ENCODE measurements around the gene SMIM22. TPM values are rescaled to one million over a fixed set of nuclear protein-coding genes. Genes with fewer than 3 reads are reported as not detected.

SMIM22 gene
- total and polyA plus RNA-seq, 4 donors: 0.49 to 1.2 (median 0.72) TPM; not detected in 1

DNA sequence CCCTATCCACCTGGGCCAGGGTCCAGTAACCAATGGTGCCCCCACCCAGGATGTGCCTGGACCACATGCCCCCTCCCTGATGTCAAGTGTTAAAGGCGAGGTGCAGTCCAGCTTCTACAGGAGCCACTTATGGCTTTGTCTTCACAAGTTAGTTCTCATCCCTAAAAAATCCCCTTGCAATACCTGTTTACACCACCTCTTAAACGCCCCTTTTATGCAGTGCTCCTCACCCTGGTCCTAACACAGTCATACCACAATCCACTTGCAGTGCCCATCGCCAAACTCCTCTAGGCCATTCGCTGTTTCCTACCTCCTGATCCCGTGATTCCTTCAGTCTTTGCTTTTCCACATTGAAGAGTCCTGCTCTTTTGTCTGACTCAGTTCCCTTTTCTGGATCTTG is 44.8 kb downstream of the SMIM22 start:
- Histone ChIP-seq H3K4me3 (ENCODE audit: low read depth in 1 of 3, low read length in 3 of 3) (no peak overlapping the region), H3K27ac (ENCODE audit: low read depth in 1 of 2, low read length in 2 of 2) (no peak overlapping the region), H3K36me3 (ENCODE audit: control insufficient read depth in 4 of 4, insufficient read depth in 3 of 4, low read depth in 1 of 4, low read length in 3 of 4) (peaks cover 11 to 63% (median 39%) of the 10 kb centered on the region in 4 donors), H3K27me3 (ENCODE audit: control insufficient read depth in 4 of 4, insufficient read depth in 4 of 4, low read length in 3 of 4) (no peaks in the 10 kb centered on the region), H3K9ac (ENCODE audit: low read depth in 1 of 2, low read length in 2 of 2) (no peak overlapping the region), H3K4me1 (ENCODE audit: control insufficient read depth in 4 of 4, insufficient read depth in 4 of 4, low read length in 3 of 4) (no peaks in the 10 kb centered on the region), H3K9me3 (ENCODE audit: control insufficient read depth in 4 of 4, low read length in 3 of 4) (no peaks in the 10 kb centered on the region)
- 96% methylated on average over 5 of the region's 5 CpGs for WGBS
- DNase-seq (ENCODE audit: low spot score): no peak
- TF ChIP-seq HNF4G (IDR thresholded peaks at IDR 0.05) (no peak), ZBTB33 (IDR thresholded peaks at IDR 0.05) (no peak), REST (IDR thresholded peaks at IDR 0.05) (no peak), HNF4A (conservative IDR thresholded peaks at IDR 0.05) (no peak), FOXA1 (IDR thresholded peaks at IDR 0.05) (no peak), NR2F2 (IDR thresholded peaks at IDR 0.05) (no peak), TAF1 (conservative IDR thresholded peaks at IDR 0.05) (no peak), JUND (IDR thresholded peaks at IDR 0.05) (no peak), FOXA2 (IDR thresholded peaks at IDR 0.05) (no peak), SP1 (IDR thresholded peaks at IDR 0.05) (no peak), CTCF (IDR thresholded peaks at IDR 0.05; ENCODE audit: low read depth, low read length, missing input control) (no peak)

DNA sequence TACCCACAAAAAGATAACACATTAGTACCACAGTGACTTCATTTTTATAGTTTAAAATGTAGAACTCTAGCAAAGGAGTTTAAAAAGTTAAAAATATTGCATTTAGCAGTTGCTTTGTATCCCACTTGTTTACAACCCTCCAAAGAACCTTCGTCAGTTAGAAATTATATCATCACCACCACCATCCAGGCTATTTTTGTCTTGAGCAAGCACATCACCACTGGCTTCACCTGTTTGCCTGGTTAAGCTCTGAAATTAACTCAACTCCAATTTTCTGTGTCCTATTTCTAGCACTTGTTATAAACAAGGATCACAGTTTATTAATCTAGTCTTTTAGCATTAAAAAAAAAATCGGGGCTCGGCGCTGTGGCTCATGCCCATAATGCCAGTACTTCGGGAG is 45.8 kb downstream of the SMIM22 start:
- Histone ChIP-seq H3K27me3 (ENCODE audit: control insufficient read depth in 4 of 4, insufficient read depth in 4 of 4, low read length in 3 of 4) (no peaks in the 10 kb centered on the region), H3K9ac (ENCODE audit: low read depth in 1 of 2, low read length in 2 of 2) (no peak overlapping the region), H3K27ac (ENCODE audit: low read depth in 1 of 2, low read length in 2 of 2) (no peak overlapping the region), H3K4me1 (ENCODE audit: control insufficient read depth in 4 of 4, insufficient read depth in 4 of 4, low read length in 3 of 4) (peaks cover 0 to 9% (median 7%) of the 10 kb centered on the region in 4 donors), H3K4me3 (ENCODE audit: low read depth in 1 of 3, low read length in 3 of 3) (no peak overlapping the region), H3K36me3 (ENCODE audit: control insufficient read depth in 4 of 4, insufficient read depth in 3 of 4, low read depth in 1 of 4, low read length in 3 of 4) (peaks cover 11 to 64% (median 39%) of the 10 kb centered on the region in 4 donors), H3K9me3 (ENCODE audit: control insufficient read depth in 4 of 4, low read length in 3 of 4) (no peaks in the 10 kb centered on the region)
- WGBS: 77% methylated on average over 5 of the region's 5 CpGs
- TF ChIP-seq TAF1 (conservative IDR thresholded peaks at IDR 0.05) (no peak), RAD21 (IDR thresholded peaks at IDR 0.05) (no peak), CTCF (IDR thresholded peaks at IDR 0.05; ENCODE audit: low read depth, low read length, missing input control) (no peak), GABPA (IDR thresholded peaks at IDR 0.05 in 1 of 2, conservative IDR thresholded peaks at IDR 0.05 in 1 of 2) (no peak), EGR1 (IDR thresholded peaks at IDR 0.05; ENCODE audit: low read depth in 2 of 2) (no peak), RXRA (IDR thresholded peaks at IDR 0.05) (no peak), REST (IDR thresholded peaks at IDR 0.05) (no peak), NR2F2 (IDR thresholded peaks at IDR 0.05) (no peak), JUND (IDR thresholded peaks at IDR 0.05) (no peak)
- DNase-seq (ENCODE audit: low spot score): no peak

All from liver (tissue), 9 donors.